ENCODE data around the gene OR2H1.

- TF ChIP-seq, protein P1, sequence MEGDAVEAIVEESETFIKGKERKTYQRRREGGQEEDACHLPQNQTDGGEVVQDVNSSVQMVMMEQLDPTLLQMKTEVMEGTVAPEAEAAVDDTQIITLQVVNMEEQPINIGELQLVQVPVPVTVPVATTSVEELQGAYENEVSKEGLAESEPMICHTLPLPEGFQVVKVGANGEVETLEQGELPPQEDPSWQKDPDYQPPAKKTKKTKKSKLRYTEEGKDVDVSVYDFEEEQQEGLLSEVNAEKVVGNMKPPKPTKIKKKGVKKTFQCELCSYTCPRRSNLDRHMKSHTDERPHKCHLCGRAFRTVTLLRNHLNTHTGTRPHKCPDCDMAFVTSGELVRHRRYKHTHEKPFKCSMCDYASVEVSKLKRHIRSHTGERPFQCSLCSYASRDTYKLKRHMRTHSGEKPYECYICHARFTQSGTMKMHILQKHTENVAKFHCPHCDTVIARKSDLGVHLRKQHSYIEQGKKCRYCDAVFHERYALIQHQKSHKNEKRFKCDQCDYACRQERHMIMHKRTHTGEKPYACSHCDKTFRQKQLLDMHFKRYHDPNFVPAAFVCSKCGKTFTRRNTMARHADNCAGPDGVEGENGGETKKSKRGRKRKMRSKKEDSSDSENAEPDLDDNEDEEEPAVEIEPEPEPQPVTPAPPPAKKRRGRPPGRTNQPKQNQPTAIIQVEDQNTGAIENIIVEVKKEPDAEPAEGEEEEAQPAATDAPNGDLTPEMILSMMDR (conservative IDR thresholded peaks at IDR 0.05): no peak
- no peak for TF ChIP-seq ZFX (IDR thresholded peaks at IDR 0.05)
These were observed 42.7 kb downstream of the OR2H1 start for GRCh38 chr6:29499704-29500103.

All from C4-2B (cell line).